Uterus (tissue), 2 donors: ENCODE results near the gene VEZT.

Experiments
- CTCF ChIP-seq, 4 experiments: fragments of 200-600 bp in 2 of 4; fragments of 450-650 bp in 2 of 4; sonication (generic) in 2 of 4; IDR thresholded peaks; one replicate each; pipeline ENCODE4 v1.5.1; 2016 to 2019; ENCODE audit warnings: antibody characterized with exemption in 4 of 4, mild to moderate bottlenecking in 2 of 4, moderate library complexity in 1 of 4
- POLR2A ChIP-seq, 2 donors: fragments of 450-650 bp; IDR thresholded peaks; one replicate each; pipeline ENCODE4 v1.6.1; 2016; ENCODE audit warnings: antibody characterized with exemption in 2 of 2, mild to moderate bottlenecking in 1 of 2, moderate library complexity in 1 of 2

DNA sequence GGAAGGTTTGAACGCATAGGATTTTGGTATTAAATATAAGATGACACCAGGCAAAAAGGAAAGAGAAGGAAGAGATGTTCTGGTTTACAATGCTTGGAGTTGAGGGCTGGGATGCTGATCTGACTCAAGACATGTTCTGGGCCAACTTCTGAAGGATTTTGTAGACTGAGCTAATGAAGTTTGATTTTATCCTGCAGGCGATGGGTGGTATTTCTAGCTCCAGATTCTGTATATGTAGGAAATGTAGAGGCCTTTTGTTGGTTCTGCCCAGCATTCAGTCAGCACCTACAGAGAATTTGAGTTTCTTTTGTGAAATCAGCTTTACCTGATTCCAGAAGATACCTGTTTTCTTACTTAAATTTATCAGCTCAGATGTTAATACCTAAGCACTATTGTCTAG lies 48.2 kb downstream of the VEZT start:
- TF ChIP-seq CTCF (IDR thresholded peaks at IDR 0.05) (no peak), POLR2A (IDR thresholded peaks at IDR 0.05) (no peak)
